ENCODE data around the gene ADGRL3.
"Not testable (repeated sequence)": the region's sequence is repeated elsewhere in the genome, so short reads cannot be mapped to it uniquely, and the experiment has no call there.

ADGRL3 gene

GRCh38 chr4:61207156-61207555, 7.0 kb downstream of the ADGRL3 start:
- DNase-seq = not testable (repeated sequence)

GRCh38 chr4:61210186-61210939, 10.2 kb downstream of the ADGRL3 start:
- no peak for DNase-seq

DNA sequence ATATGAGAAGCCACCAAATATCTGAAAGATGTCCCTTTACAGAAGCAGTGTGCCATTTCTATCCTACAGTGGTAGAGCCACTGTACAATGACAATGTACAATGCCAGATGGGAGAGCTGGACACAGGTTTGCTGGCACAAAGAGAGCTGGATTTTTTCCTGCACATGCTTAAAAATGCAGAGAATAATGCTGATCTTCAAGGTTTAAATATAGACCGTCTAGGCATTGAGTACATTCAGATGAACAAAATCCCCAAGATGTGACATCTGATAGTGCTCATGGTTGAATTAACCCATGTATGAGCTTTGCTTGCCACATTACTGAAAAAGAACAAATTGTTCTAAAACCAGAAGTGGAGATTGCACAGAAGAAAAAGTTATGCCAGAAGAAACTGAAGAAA, 11.7 kb downstream of the ADGRL3 start:
- DNase-seq = no peak

DNA sequence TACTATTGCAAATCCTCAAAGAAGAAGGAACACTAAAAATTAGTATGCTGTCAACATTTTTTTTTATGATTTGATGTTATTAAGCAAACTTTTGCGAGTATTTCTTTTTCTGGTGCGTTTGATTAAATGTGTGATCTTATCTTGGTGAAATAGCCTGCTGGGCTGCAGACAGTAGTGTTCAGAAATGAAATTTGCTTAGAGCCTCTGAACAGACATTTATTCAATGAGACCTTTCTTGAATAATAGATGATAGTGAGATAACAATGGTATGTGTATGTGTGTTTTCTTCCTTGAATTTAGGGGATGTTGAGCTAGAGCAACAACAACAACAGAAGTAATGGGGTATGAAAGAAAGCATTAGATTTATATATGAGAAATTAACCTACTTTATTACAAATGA, 12.7 kb downstream of the ADGRL3 start:
- no peak for DNase-seq

DNA sequence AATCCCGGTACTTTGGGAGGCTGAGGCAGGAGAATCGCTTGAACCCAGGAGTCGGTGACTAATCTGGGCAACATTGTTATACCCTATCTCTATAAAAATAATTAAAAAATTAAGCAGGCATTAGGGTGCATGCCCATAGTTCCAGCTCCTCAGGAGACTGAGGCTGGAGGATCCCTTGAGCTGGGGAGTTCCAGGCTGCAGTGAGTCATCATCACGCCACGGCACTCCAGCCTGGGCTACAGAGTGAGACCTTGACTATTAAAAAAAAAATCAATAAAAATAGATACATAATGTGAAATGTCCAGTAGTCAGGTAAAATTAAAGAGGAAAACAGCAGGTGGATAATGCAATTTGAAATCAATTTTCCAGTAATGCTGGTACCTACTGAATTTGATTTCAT, 14.6 kb downstream of the ADGRL3 start:
- no peak for DNase-seq

DNA sequence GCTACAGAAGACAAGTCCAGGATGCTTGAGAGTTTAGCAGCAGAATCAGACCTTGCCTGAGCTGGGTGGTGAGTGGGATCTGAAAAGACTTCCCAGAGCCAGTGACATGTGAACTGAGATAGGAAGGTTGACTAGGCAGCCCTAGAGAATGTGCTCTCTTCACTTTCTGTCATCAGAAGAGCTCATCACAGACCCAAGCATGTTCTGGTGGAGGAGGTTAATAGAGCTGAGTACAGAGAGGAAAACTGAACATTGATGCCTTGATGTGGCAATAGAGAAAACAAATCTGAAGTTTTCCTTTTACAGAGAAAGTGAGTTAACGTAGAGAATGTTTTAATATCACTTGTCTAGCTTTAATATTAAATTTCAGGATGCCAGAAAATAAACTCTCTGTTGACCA, 17.1 kb downstream of the ADGRL3 start:
- no peak for DNase-seq

DNA sequence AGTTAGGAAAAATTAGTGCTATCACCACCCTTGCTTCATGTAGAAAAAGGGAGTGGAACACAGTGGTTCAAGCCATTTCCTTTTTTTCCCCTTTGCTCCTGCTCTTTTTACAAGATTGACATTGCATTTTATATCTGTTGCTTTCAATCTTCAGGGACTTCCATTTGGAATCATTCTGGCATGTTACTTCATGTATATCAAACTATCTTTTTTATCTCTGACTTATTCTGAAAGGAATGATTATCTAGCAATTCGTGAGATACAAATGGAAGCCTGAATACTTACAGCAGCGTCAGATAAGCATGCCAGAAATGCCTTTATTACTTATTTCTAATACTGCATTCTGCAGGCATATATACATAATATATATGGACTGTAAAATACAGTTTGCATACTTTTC, 20.4 kb downstream of the ADGRL3 start:
- no peak for DNase-seq

DNA sequence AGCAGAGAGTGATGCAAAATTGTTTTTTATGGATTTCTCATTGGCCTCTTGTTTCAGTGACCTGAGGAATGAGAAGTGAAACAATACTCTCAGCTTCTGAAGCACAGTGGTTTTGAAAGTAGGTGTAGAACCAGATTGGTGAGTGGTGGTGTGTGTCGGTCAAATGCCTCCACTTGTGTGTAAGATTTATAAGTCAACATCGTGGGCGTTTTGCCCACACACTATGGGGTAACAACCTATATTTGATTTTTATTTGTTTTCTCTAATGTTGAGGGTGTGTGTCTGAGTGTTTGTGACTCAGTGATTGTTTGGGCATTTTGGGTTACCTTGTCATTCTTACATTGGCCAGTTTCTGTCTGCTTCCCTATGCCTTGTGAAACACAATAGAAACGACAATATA, 23.3 kb downstream of the ADGRL3 start:
- no peak for DNase-seq

DNA sequence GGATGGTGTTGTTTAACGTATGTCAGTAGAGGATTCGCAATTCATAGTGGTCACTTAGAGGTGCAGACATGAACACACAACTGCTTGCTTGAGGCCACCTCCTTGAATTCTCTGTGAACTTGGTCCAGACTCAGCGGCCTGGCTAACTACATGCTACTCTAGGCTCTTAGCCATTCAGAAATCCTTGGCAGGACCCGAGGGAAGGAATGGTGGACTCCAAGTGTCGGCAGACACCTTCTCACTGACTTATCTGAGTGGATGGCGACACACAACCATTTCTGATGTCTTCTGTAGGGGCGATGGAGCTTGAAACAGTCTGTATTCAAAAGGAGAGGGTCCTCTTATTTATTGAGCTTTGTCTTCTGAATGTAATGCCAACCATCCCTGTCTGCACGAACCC, 24.4 kb downstream of the ADGRL3 start:
- no peak for DNase-seq

DNA sequence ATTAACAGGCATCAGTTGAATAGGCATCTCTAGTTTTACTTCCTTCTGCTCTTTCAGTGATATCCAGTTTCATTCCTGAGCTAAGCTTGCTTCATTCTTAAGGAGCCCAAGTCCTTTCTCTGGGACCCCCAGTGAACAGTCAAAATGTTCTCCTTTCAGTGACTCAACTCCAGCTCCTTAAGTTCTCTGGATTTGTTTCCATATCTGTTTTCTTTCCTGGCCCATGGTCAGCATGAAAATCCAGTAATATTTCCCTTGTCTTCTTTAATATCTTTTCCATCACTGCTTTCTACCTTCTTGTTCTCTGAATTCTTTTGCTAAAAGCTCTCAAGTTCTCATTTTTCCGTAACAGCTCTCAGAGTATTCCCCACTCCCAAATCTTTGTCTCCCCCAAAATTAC, 25.5 kb downstream of the ADGRL3 start:
- no peak for DNase-seq

DNA sequence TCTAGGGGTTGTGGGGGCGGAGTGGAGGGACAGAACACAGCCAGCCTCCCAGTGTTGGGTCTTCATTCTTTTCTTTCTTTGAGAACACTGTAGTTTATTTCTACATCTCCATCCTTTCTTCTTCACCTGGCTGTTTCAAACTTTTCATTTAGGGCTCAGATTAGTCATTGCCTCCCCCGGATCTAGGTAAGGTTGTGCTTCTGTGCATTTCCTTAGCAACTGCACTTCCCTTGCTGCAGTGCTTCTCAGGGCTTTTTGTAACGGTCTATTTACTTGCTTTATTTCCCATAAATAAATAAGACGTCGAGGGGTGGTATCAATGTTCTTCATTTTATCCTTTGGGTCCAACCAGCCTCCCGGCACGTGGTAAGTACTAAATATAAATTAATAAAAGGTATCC, 31.3 kb downstream of the ADGRL3 start:
- no peak for DNase-seq

- no peak for DNase-seq
These were observed 39.1 kb downstream of the ADGRL3 start for GRCh38 chr4:61239250-61239649.

GRCh38 chr4:61243962-61244361, 43.8 kb downstream of the ADGRL3 start:
- no peak for DNase-seq

GRCh38 chr4:61245069-61245714, 45.1 kb downstream of the ADGRL3 start:
- DNase-seq = no peak

- no peak for DNase-seq
These were observed 45.9 kb downstream of the ADGRL3 start for GRCh38 chr4:61246034-61246433.

- no peak for DNase-seq
These were observed 48.6 kb downstream of the ADGRL3 start for GRCh38 chr4:61248705-61249104.

- no peak for DNase-seq
These were observed 51.0 kb downstream of the ADGRL3 start for GRCh38 chr4:61251129-61251528.

DNA sequence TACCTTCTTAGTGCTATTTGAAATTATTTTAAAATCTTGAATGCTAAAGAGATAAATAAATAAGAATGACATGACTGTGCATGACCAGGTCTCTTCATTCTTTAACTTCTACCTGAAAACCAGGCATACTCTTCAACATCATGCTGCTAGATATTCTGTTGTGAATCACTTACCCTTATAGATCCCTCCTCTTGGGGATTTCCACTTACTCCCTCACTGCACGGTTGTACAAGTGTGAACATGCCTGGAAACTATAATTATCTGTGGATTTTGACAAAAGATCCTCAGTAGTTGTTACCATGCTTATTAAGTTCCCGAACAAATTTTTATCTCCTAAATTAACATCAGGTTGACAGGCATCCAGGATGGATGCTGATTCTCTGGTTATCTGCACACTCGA, 54.3 kb downstream of the ADGRL3 start:
- DNase-seq = no peak

GRCh38 chr4:61273233-61273632, 73.1 kb downstream of the ADGRL3 start:
- peak; percentile 61 for DNase-seq

DNA sequence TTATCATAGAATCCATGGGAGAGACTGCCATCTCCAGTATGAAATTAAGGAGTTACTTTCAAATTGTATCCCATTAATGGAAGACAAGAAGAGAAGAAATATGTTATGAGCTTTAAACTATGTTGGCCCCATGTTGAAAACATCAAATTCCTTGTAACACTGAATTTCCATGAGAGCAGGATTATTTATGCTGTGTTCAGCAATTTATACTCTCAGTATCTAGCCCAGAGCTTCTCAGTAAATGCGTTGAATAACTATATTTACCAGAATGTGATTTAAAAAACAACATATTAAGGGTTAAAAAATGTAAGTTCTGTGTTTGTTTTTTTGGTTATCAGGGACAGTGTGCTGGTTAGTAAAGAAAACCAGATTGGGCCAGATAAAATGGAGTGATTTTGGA, 74.2 kb downstream of the ADGRL3 start:
- no peak for DNase-seq

GRCh38 chr4:61275241-61275640, 75.1 kb downstream of the ADGRL3 start:
- DNase-seq = no peak

GRCh38 chr4:61276029-61276428, 75.9 kb downstream of the ADGRL3 start:
- no peak for DNase-seq

- no peak for DNase-seq
These were observed 77.9 kb downstream of the ADGRL3 start for GRCh38 chr4:61277785-61278760.

- no peak for DNase-seq
These were observed 92.2 kb downstream of the ADGRL3 start for GRCh38 chr4:61292322-61292721.

Data from GDM1 (cell line).